Spleen (tissue), 7 donors: ENCODE results near the gene TUBB6.

Experiments used
- CTCF ChIP-seq, 11 experiments: fragments of 200-600 bp in 7 of 11; fragments of 450-650 bp in 4 of 11; sonication (generic) in 4 of 11; IDR thresholded peaks in 8 of 11; conservative IDR thresholded peaks in 3 of 11; 1 replicate in 7 of 11; 2 replicates in 4 of 11; pipeline versions ENCODE4 v1.4.0 to v1.8.0; 2016 to 2021; ENCODE audit warnings: antibody characterized with exemption in 11 of 11, inconsistent platforms in 4 of 11, mild to moderate bottlenecking in 1 of 11
- POLR2A ChIP-seq, 3 donors: fragments of 450-650 bp; IDR thresholded peaks; one replicate each; pipeline ENCODE4 v1.5.1; 2017; ENCODE audit warnings: antibody characterized with exemption in 3 of 3, mild to moderate bottlenecking in 1 of 3
- POLR2AphosphoS5 ChIP-seq, 3 donors: sonication (generic); formaldehyde crosslinking; IDR thresholded peaks; one replicate each; pipeline ENCODE4 v1.5.1; 2017; ENCODE audit warnings: antibody characterized with exemption in 3 of 3
- donor health status: DM: no; HTN: no; CAD: no; lungs with moderate emphysema.
- donor health status: DM: no; HTN: no; CAD: no.
- donor health status: DM: no; HTN: no; CAD: no.

GRCh38 chr18:12271376-12272235, 36.4 kb upstream of the TUBB6 start:
- peak in 10 of 11 experiments; percentile 13 to 69 (median 53) for TF ChIP-seq CTCF (IDR thresholded peaks at IDR 0.05 in 8 of 11, conservative IDR thresholded peaks at IDR 0.05 in 3 of 11)
- no peak for TF ChIP-seq POLR2A (IDR thresholded peaks at IDR 0.05)
- peak in 2 of 3 donors; percentile 30 to 44 for TF ChIP-seq POLR2AphosphoS5 (IDR thresholded peaks at IDR 0.05)
